Activated CD4-positive, alpha-beta T cell treated with anti-CD3 and anti-CD28 coated beads, Interleukin-2, amount 50 U/mL, for 1 hour (primary cell): Measurements from ENCODE around the gene SPPL2C.

Source experiments
- DNase-seq: peaks from one replicate; pipeline ENCODE4 v3.0.0-alpha.2; 2020

The SPPL2C gene, protein sequence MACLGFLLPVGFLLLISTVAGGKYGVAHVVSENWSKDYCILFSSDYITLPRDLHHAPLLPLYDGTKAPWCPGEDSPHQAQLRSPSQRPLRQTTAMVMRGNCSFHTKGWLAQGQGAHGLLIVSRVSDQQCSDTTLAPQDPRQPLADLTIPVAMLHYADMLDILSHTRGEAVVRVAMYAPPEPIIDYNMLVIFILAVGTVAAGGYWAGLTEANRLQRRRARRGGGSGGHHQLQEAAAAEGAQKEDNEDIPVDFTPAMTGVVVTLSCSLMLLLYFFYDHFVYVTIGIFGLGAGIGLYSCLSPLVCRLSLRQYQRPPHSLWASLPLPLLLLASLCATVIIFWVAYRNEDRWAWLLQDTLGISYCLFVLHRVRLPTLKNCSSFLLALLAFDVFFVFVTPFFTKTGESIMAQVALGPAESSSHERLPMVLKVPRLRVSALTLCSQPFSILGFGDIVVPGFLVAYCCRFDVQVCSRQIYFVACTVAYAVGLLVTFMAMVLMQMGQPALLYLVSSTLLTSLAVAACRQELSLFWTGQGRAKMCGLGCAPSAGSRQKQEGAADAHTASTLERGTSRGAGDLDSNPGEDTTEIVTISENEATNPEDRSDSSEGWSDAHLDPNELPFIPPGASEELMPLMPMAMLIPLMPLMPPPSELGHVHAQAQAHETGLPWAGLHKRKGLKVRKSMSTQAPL

DNA sequence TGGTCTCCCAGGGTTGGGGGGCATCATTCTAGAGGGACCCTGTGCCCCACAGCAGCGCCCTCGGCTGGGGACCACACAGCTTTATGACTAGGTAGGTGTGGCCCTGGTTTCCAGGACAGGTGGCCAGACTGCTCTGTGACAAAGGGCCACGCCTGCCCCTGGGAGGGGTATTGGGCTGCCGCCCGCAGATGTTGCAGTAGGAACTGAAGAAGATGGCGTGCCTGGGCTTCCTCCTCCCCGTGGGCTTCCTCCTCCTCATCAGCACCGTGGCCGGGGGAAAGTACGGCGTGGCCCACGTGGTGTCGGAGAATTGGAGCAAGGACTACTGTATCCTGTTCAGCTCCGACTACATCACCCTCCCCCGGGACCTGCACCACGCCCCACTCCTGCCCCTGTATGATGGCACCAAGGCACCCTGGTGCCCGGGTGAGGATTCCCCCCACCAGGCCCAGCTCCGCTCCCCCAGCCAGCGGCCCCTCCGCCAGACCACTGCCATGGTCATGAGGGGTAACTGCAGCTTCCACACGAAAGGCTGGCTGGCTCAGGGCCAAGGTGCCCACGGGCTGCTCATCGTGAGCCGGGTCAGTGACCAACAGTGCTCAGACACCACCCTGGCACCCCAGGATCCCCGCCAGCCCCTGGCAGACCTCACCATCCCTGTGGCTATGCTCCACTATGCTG, at the start of gene SPPL2C:
TSS of gene SPPL2C (plus strand) at position 187 of the 681 bp plus-strand sequence. CDS start at position 213, 26 bp downstream.
- no peak for DNase-seq

- DNase-seq = no peak
Measured at GRCh38 chr17:45800816-45801215, 43.9 kb upstream of the SPPL2C start.

DNA sequence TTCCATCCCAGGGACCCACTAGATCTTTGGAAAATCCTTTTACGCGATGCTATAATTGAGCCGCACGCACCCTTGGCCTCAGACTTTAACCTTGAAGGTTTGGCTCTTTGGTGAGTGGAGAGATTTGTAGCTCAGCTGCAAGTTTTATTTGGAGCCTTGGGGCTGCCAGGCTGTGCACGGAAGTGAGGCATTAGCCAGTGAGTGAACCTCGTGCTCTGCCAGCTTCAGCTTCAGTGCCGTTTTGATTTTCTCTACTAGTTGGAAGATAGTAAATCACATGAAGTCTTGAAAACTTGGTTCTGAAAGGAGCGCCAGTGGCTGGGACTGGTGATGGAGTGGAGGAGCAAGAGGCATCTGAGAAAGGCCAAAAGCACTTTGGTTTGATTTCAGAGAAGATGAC, 43.3 kb upstream of the SPPL2C start:
- no peak for DNase-seq

DNA sequence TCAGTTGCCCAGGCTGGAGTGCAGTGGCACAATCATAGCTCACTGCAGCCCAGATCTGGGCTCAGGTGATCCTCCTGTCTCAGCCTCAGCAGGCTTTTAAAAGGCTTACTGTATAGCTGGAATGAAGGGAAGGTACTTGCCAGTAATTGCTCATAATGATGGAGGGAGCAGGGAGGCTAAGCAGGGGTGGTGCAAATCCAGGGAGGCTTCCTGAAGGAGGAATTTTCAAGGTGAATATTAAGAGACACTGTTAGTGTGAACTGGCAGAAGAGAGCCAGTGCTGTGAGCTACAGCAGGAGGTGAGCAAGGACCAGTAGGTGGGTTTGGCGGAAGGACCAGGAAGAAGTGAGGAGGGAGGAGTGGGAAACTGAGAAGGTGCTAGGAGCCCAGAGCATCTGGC, 35.8 kb upstream of the SPPL2C start:
- no peak for DNase-seq

DNA sequence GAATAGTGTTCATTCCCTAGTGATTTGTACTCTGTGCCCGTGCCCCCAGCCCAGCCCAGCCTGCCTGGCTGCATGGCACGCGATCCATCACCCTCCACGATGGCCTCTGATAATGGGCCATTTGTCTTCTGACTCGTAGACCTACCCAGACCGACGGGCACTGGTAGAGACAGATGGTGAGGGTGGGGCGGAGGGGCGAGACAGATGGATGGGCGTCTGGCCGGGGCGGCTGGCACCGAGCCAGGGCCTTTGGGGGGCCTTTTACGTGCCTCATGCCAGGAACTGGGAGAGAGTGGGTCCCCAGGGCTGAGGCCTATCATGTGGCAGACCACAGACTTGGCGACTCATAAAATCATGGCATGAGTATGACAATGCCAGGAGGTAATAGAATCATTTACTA, 35.2 kb upstream of the SPPL2C start:
- DNase-seq = no peak

DNA sequence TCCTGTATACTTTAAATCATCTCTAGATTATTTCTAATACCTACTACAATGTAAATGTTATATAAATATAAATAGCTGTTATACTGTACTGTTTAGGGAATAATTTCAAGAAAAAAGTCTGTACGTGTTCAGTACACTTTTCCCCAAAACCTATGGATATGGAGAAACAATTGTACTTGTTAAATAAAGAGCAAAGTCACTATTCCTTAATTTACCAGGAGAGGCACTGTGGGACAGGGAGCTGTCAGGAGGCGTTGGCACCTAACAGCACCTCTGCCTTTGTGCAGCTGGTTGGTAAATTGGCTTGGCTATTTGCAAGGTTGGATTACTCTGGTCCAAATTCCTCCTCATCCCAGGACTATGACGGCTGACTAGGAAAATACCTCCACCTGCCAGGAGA, 32.6 kb upstream of the SPPL2C start:
- no peak for DNase-seq

DNA sequence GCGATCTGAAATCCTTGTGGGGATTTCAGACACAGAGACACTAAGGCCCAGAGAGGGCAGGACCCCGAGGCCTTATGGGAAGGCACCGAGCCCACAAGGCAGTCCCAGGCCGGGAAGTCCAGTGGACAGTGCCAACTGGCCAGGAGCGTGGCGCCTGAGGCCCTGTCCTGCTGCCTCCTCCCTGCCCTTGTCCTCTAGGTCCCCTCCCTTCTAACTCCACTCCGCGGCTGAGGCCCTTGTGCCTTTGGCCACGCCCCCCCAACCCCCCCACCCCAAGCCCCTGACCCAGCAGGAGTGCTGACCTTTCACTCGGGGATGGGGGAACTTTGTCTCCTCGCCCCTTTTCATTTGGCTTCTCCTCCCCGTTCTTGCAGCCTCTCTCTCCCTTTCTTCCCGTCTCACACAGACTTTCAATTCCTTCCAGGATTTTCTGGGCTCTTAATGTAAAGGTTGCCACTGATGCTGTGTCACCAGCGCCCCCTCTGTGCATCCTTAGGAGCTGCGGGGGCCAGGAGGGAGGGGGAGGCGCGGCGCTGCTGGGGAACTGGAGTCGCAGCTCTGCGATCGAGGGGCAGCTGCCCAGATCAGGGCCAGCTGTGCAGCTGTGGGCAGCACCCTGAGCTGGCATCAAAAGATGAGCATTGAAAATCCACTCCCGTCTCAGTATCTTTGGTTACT, 31.5 kb upstream of the SPPL2C start:
- no peak for DNase-seq

- DNase-seq = no peak
Measured at GRCh38 chr17:45814622-45815606, 29.8 kb upstream of the SPPL2C start.

DNA sequence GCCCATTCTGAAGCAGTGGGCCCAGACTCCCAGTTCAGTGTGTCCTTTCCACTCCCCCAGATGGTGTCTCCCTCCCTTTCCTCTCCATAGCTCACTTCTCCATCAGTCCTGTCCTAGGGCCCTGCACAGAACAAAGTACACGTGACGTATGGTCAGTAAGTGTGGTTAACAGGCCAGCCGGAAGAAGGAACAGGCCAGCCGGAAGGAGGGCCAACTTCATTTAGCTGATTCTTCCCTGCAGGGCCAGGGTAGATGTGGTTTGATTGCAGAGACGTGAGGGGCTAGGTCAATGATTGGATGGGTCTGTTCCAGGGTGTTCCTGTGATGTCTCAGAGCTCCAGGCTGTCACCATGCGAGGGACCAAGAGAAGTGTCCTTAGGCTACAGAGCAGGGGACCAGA, 28.9 kb upstream of the SPPL2C start:
- no peak for DNase-seq

DNA sequence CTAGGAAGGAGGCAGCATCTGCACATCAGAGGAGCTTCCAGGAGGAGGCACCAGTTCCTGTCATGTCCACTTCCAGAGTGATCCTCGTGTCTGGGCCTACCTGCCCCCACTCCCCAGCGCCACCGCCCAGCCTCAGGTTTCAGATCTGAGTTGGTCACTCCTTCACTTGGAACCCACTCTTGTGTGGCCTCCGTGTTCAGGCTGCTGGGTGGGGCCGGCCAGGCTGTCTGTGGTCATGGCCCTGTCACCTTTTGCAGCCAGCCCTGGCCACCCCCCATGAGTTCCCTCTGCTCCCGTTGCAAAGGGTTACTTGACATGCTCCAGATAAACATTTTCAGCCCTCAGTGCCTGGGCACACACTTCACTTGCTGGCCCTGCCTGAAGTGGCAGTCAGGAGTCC, 26.6 kb upstream of the SPPL2C start:
- no peak for DNase-seq

DNA sequence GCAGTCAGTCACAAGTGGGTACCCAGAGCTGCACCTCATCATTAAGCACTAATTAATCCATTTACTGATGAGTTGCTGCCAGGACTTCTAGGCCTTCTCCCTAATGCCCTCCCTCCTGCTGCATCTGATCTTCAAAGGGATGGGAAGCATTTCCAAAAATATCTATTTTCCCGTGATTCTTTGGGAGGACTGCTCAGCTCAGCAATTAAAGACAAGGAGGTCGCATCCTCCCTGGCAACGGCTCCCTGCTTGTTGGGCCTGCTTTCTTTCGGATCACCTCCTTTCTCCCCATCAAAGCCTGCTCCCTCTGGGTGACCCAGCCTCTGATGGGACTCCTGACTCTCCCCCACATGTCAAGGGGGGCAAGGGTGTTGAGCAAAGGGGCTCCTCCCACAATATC, 26.0 kb upstream of the SPPL2C start:
- no peak for DNase-seq

DNA sequence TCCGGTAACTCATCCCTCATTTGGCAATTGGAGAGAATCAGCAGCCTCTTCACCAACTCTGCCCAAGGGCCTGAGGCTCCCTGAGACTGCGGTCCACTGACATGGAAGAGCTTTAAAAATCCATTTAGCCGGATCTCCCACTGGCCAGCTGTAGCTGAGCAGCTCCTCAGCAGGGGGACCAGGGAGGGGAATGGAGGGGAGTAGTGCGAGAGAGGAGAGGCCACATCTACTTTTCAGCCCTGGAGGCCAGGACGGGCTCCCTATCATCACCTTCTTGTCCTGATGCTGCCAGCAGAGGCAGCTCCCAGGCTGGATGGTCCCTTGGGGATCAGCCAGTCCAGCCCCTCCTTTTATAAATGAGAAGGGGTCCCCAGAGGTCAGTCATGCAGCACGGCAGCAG, 25.0 kb upstream of the SPPL2C start:
- no peak for DNase-seq

DNA sequence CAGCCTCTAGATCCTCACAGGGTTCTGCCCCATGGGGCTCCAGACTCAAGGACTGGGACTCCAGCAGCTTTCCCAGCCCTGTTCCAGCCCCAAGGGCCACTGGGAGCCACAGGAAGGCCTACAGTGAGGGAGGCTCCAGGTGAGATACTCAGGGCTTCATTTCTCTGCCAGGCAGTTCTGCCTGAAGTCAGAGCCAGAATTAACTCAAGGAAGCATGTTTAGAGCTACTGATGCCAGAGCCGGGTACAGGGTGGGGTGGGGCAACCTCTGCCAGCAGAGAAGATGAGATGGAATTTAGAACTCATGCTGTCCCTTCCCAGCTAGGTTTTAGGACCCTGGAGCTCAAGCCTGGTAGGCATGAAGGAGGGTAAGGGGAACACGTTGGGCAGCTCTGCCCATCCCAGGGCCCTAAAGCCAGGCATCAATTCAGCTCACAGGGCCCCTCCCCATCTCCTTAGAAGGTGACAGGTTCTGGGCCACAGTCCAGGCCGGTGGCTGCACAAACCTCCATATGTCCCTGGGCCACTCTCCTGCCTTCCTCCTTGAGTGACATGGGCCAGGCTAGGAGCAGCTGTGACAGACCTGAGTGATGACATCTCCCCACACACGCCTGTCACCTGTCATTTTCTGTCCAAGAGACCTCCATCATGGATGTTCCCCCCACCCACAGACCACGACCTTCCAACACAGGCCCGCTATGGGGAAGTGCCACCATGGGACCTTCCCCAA, 24.5 kb upstream of the SPPL2C start:
- DNase-seq = no peak

DNA sequence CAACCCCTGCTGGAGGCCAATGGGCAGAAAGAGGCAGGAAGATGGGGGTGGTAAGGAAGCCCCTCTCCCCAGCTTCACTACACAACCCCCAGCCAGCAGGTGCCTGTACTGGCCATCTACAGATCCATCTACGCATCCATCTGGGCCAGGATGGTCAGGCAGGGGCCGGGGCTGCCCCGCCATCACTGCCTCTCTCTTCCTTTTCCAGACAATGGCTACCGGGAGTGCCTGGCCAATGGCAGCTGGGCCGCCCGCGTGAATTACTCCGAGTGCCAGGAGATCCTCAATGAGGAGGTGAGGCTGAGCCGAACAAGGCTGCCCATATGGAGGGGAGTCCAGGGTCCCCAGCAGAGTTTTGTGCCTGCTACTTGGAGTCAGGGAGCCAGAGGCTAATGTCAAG, 23.5 kb upstream of the SPPL2C start:
- DNase-seq = no peak

- DNase-seq = no peak
Measured at GRCh38 chr17:45823598-45823997, 21.1 kb upstream of the SPPL2C start.

DNA sequence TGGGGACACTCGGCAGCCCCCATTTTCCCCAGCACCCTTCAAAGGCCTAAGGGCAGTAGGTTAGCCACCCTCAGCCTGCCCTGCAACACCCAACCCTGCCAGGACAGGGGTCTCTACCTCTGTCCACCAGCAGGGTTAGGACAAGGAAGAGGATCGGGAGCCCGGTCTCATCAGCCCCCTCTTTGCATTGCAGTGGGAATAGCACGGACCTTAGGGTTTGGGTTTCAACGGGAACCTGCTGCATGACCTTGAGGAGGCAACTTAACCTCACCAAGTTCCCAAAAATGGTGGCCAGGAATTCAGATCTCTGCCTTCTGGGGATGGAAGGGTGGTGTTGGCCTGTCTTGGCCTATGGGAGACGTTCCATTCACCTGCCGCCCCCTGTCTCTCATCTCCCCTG, 20.2 kb upstream of the SPPL2C start:
- DNase-seq = no peak

DNA sequence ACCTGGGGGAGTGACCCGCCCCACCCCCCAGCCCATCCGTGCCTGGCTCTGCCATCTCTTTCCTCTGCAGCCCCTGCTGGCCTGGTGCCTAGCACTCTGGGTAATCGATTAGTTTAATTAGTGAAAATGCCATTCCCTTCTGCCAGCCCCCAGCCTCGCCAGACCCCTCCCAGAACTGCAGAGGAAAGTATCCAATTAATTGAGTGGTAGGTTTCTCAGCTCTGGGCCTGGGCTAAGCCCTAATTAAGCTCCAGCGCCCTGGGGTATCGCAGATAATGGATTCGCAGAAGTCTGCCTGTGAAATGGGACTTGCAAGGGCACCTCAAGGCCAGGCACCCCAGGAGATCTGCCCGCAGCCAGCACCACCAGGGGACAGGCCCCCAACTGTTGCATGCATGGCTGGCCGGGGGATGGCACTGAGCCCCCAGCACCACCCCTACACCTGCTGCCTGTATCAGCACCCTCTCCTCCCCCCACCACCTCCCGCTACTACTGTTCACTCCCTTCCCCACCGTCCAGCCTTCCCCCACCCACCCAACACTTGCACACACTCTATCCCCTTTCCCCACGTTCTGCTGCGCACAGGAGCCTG, 19.7 kb upstream of the SPPL2C start:
- no peak for DNase-seq

DNA sequence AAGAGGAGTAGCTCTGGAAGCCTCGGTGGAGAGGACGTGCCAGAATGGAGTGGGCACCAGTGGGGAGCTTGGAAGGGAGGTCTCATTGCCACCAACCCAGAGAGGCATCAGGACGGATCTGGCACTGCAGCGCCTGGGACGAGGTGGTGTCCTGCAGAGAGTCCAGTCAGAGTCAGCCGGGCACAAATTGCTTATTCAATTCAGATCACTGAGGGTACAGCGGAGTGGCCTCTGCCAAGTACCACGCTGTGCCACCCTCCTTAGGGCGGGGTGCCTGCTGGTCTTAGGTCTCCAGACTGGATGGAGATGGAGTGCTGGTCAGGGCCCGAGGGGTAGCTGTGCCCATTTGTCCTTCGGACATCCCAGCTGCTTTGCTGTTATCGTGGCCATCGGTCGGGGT, 18.9 kb upstream of the SPPL2C start:
- no peak for DNase-seq

DNA sequence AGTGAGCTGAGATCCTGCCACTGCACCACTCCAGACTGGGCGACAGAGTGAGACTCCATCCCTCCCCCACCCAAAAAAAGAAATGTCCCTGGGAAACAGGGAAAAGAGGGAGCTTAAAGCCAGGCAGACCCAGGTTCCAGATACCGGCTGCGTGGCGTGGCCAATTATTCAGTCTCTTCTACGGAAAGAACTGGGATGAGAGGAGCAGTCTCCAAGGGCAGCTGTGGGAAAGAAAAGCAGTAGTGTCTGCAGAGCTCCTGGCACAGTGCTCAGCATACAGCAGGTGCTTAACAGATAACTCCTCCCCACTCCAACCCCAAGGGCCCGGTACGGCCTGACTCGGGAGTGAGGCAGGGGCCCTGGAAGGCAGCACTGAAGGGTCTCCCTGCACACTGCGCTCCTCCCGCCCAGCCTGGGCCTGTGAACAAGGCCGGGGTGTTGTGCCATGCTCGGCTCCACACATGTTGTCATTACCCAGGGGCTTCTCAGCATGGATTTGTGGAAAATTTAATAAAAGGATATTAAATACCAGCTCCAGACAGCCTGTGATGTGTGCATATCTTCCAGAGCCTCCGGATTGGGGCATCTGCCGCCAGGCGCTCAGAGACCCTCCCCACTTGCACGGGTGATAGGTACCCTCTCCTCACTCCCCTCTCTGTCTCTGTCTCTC, 17.6 kb upstream of the SPPL2C start:
- DNase-seq = no peak

DNA sequence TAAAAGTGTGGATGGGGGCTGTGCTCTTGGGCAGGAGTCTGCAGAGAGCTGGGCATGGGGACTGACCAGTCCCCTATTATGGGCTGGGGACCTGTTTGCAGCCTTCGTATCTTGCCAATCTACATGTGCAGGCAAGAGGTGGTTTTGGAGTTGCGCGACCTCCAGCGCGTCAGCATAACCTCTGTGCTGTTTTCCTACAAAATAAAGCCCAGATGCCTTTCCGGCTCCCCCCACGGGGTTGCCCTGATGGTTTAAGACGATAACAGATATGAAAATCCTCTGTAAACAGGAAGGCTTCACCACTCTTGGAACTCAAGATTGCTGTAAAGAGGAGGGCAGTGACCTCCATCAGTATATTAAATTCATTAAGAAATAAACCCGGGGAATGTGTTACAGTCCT, 16.5 kb upstream of the SPPL2C start:
- no peak for DNase-seq
